HG03558 (cell line): Measurements from ENCODE around the gene DOCK2.
A peak's percentile ranks its signal among the peaks of the same experiment; 100 is the strongest.
"Not testable (repeated sequence)": the region's sequence is repeated elsewhere in the genome, so short reads cannot be mapped to it uniquely, and the experiment has no call there.

Experiments used
- ATAC-seq: cut with Tn5 transposase; IDR thresholded peaks from one replicate; pipeline ENCODE4 v1.9.1; 2021; ENCODE audit warnings: moderate number of reproducible peaks; ENCODE audit not compliant: unreplicated experiment; ENCODE audit errors: extremely low read depth

The DOCK2 gene

GRCh38 chr5:169636477-169637084, 494 bp upstream of the DOCK2 start:
- ATAC-seq, result no peak

GRCh38 chr5:169637549-169638121, 560 bp downstream of the DOCK2 start:
- ATAC-seq, result peak; percentile 41

- ATAC-seq, result no peak
These were observed 4.2 kb downstream of the DOCK2 start for GRCh38 chr5:169641253-169641652.

GRCh38 chr5:169646856-169647255, 9.8 kb downstream of the DOCK2 start:
- ATAC-seq, result no peak

- no peak for ATAC-seq
These were observed 10.5 kb downstream of the DOCK2 start for GRCh38 chr5:169647566-169647965.

- no peak for ATAC-seq
These were observed 11.7 kb downstream of the DOCK2 start for GRCh38 chr5:169648725-169649310.

- no peak for ATAC-seq
These were observed 12.4 kb downstream of the DOCK2 start for GRCh38 chr5:169649486-169649885.

- peak; percentile 41 for ATAC-seq
These were observed 13.7 kb downstream of the DOCK2 start for GRCh38 chr5:169650701-169651331.

- ATAC-seq, result no peak
These were observed 14.5 kb downstream of the DOCK2 start for GRCh38 chr5:169651526-169651925.

- no peak for ATAC-seq
These were observed 15.0 kb downstream of the DOCK2 start for GRCh38 chr5:169652057-169652456.

GRCh38 chr5:169653091-169653490, 16.0 kb downstream of the DOCK2 start:
- ATAC-seq, result no peak

- ATAC-seq, result no peak
These were observed 18.3 kb downstream of the DOCK2 start for GRCh38 chr5:169655353-169655752.

GRCh38 chr5:169656125-169656901, 19.2 kb downstream of the DOCK2 start:
- ATAC-seq, result peak; percentile 73

- ATAC-seq, result no peak
These were observed 20.1 kb downstream of the DOCK2 start for GRCh38 chr5:169657127-169657526.

GRCh38 chr5:169662451-169662850, 25.4 kb downstream of the DOCK2 start:
- not testable (repeated sequence) for ATAC-seq

- ATAC-seq, result no peak
These were observed 26.5 kb downstream of the DOCK2 start for GRCh38 chr5:169663537-169663936.

- ATAC-seq, result no peak
These were observed 29.3 kb downstream of the DOCK2 start for GRCh38 chr5:169666365-169666764.

GRCh38 chr5:169667896-169668674, 31.0 kb downstream of the DOCK2 start:
- ATAC-seq, result no peak

GRCh38 chr5:169668732-169669131, 31.7 kb downstream of the DOCK2 start:
- ATAC-seq, result no peak
